ENCODE results near the gene RUNDC3A.

Gene RUNDC3A

GRCh38 chr17:44324571-44325275, 16.3 kb downstream of the RUNDC3A start, which contains the start of gene SLC25A39:
TSS of gene SLC25A39 (minus strand) at chr17:44324823. CDS start at chr17:44323562, 1,261 bp downstream.
- no peak for TF ChIP-seq EGR1 (IDR thresholded peaks at IDR 0.05)
- no peak for TF ChIP-seq CEBPB (IDR thresholded peaks at IDR 0.05)
- peak; percentile 38; the same call in 1 of the 2 replicates for TF ChIP-seq YY1 (IDR thresholded peaks at IDR 0.05; ENCODE audit: low read depth)
- 0 out of 2 replicates have a peak, but pooled peaks have one; percentile 0 for TF ChIP-seq RAD21 (IDR thresholded peaks at IDR 0.05; ENCODE audit: low read depth)
- peak; percentile 58; the same call in 1 of the 2 replicates for TF ChIP-seq TAF1 (IDR thresholded peaks at IDR 0.05; ENCODE audit: low read depth)
- TF ChIP-seq USF1 (IDR thresholded peaks at IDR 0.05): peak; percentile 61

GRCh38 chr17:44326861-44327444, 18.6 kb downstream of the RUNDC3A start:
- TF ChIP-seq YY1 (IDR thresholded peaks at IDR 0.05; ENCODE audit: low read depth) (peak; percentile 18; the same call in 1 of the 2 replicates), TEAD4 (IDR thresholded peaks at IDR 0.05) (peak; percentile 62), CREB1 (IDR thresholded peaks at IDR 0.05; ENCODE audit: low read depth) (peak; percentile 67; the same call in 1 of the 2 replicates), EP300 (IDR thresholded peaks at IDR 0.05; ENCODE audit: borderline replicate concordance) (0 out of 2 replicates have a peak, but pooled peaks have one; percentile 36), ZBTB7A (IDR thresholded peaks at IDR 0.05; ENCODE audit: low read depth) (no peak), CEBPB (IDR thresholded peaks at IDR 0.05) (no peak), EGR1 (IDR thresholded peaks at IDR 0.05) (no peak), USF1 (IDR thresholded peaks at IDR 0.05) (peak; percentile 91), TAF1 (IDR thresholded peaks at IDR 0.05; ENCODE audit: low read depth) (peak; percentile 38; the same call in 1 of the 2 replicates), RAD21 (IDR thresholded peaks at IDR 0.05; ENCODE audit: low read depth) (0 out of 2 replicates have a peak, but pooled peaks have one; percentile 10), NFIC (IDR thresholded peaks at IDR 0.05) (no peak), REST (IDR thresholded peaks at IDR 0.05; ENCODE audit: low read depth) (no peak), TCF12 (IDR thresholded peaks at IDR 0.05; ENCODE audit: low read depth) (peak; percentile 52; the same call in 1 of the 2 replicates), MAX (IDR thresholded peaks at IDR 0.05) (peak; percentile 96)

DNA sequence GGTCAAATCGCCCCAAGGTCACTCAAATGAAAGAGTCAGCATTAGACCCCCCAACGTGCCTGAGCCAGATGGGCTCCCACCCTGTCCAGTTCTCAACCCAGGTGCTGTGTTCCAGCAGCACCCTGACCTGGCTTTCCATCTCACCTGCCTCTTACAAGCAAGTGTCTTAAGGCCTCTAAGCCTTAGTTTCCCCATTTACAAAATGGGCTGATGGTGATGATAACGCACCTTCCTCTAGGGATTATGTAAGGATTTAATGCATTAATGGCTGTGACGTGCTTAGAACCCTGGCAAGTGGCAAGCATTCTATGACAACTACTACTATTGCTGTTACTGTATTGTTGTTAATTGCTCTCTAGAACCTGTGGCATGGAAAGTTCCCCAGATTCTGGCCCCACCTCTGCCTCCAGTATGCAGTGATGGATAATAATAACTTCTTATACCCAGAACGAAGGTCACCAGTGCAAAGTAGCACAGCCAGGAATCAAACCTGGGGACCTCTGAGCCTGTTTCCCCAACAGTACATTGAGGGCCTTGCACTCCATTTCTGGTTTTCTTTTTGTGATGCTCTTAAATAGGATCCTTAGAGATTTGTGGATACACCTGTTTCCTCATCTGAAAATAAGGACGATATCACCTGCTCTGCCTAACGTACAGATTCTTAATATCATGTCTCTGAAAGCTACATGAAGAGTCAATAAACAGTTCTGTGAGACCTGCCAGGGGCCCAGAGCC, 19.5 kb downstream of the RUNDC3A start:
- TF ChIP-seq USF1 (IDR thresholded peaks at IDR 0.05) (no peak), REST (IDR thresholded peaks at IDR 0.05; ENCODE audit: low read depth) (no peak), NFIC (IDR thresholded peaks at IDR 0.05) (no peak), MAX (IDR thresholded peaks at IDR 0.05) (no peak), ZBTB7A (IDR thresholded peaks at IDR 0.05; ENCODE audit: low read depth) (no peak), FOXM1 (IDR thresholded peaks at IDR 0.05; ENCODE audit: borderline replicate concordance, low read depth) (no peak), TAF1 (IDR thresholded peaks at IDR 0.05; ENCODE audit: low read depth) (no peak), YY1 (IDR thresholded peaks at IDR 0.05; ENCODE audit: low read depth) (no peak)

- TF ChIP-seq USF1 (IDR thresholded peaks at IDR 0.05) (no peak), NFIC (IDR thresholded peaks at IDR 0.05) (no peak), FOXM1 (IDR thresholded peaks at IDR 0.05; ENCODE audit: borderline replicate concordance, low read depth) (no peak), REST (IDR thresholded peaks at IDR 0.05; ENCODE audit: low read depth) (no peak), RAD21 (IDR thresholded peaks at IDR 0.05; ENCODE audit: low read depth) (peak; percentile 82), MAX (IDR thresholded peaks at IDR 0.05) (no peak; the same call in 1 of the 2 replicates), EGR1 (IDR thresholded peaks at IDR 0.05) (no peak)
Measured at GRCh38 chr17:44331249-44331760, 22.9 kb downstream of the RUNDC3A start.

Measured in Ishikawa (cell line).